Ishikawa (cell line): ENCODE measurements around the gene PLXNA4.

Experiments used
- CEBPB ChIP-seq: IDR thresholded peaks from 2 replicates; pipeline ENCODE4 v1.6.1; 2012
- CREB1 ChIP-seq: IDR thresholded peaks from 2 replicates; pipeline ENCODE4 v1.6.1; 2012; ENCODE audit warnings: low read depth
- EGR1 ChIP-seq: IDR thresholded peaks from 2 replicates; pipeline ENCODE4 v1.6.1; 2012
- EP300 ChIP-seq: IDR thresholded peaks from 2 replicates; pipeline ENCODE4 v1.6.1; 2012; ENCODE audit warnings: borderline replicate concordance
- FOXM1 ChIP-seq: IDR thresholded peaks from 2 replicates; pipeline ENCODE4 v1.6.1; 2012; ENCODE audit warnings: low read depth, borderline replicate concordance
- NFIC ChIP-seq: IDR thresholded peaks from 2 replicates; pipeline ENCODE4 v1.6.1; 2012
- RAD21 ChIP-seq: IDR thresholded peaks from 2 replicates; pipeline ENCODE4 v1.6.1; 2012; ENCODE audit warnings: low read depth
- TAF1 ChIP-seq: IDR thresholded peaks from 2 replicates; pipeline ENCODE4 v1.6.1; 2012; ENCODE audit warnings: low read depth, mild to moderate bottlenecking
- TCF12 ChIP-seq: IDR thresholded peaks from 2 replicates; pipeline ENCODE4 v1.6.1; 2012; ENCODE audit warnings: low read depth
- TEAD4 ChIP-seq: IDR thresholded peaks from 2 replicates; pipeline ENCODE4 v1.6.1; 2012
- YY1 ChIP-seq: IDR thresholded peaks from 2 replicates; pipeline ENCODE4 v1.6.1; 2012; ENCODE audit warnings: low read depth
- ZBTB7A ChIP-seq: IDR thresholded peaks from 2 replicates; pipeline ENCODE4 v1.6.1; 2012; ENCODE audit warnings: low read depth
- TF ChIP-seq, protein P1 (sequence below): IDR thresholded peaks from 2 replicates; pipeline ENCODE4 v1.6.1; 2012; ENCODE audit warnings: low read depth, mild to moderate bottlenecking
- TF ChIP-seq, protein P2 (sequence below): IDR thresholded peaks from 2 replicates; pipeline ENCODE4 v1.6.1; 2012
- TF ChIP-seq, protein P3 (sequence below): IDR thresholded peaks from 2 replicates; pipeline ENCODE4 v1.6.1; 2012

PLXNA4 gene

DNA sequence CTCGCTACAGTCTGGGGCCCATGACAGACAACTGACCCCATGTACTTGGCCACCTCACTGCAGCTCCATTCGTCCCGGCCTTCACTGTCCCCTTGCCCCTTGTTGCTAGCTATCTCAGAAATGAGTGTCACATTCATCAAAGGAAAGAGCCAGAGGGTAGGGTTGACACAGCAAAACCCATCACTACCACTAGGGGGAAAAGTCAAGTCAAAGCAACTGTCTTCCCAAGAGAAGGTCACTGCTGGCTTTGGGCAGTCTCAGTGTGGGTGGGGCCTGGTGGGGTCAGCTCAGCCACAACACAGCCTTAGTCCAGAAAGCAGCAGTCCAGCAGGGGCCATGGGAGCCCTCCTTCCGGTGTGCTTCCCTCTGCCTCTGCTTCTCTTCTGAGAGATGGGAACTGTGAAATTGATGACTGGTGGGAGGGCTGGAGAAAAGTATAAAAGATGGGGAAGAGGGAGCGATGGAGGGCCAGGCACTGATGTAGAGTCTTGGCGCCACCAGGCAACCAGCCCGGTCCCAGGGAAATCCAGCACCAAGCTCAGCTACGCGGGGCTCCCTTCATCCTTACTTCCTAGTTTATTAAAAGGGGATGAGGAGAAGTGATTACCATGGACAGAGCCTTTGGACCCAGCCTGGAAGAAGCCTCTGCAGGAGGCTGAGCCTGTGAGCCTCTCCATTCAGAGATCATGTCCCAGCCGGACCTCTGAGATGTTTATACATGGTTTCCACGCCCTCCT, 58.0 kb downstream of the PLXNA4 start:
- TF ChIP-seq TCF12 = no peak
- TF ChIP-seq, protein P1, sequence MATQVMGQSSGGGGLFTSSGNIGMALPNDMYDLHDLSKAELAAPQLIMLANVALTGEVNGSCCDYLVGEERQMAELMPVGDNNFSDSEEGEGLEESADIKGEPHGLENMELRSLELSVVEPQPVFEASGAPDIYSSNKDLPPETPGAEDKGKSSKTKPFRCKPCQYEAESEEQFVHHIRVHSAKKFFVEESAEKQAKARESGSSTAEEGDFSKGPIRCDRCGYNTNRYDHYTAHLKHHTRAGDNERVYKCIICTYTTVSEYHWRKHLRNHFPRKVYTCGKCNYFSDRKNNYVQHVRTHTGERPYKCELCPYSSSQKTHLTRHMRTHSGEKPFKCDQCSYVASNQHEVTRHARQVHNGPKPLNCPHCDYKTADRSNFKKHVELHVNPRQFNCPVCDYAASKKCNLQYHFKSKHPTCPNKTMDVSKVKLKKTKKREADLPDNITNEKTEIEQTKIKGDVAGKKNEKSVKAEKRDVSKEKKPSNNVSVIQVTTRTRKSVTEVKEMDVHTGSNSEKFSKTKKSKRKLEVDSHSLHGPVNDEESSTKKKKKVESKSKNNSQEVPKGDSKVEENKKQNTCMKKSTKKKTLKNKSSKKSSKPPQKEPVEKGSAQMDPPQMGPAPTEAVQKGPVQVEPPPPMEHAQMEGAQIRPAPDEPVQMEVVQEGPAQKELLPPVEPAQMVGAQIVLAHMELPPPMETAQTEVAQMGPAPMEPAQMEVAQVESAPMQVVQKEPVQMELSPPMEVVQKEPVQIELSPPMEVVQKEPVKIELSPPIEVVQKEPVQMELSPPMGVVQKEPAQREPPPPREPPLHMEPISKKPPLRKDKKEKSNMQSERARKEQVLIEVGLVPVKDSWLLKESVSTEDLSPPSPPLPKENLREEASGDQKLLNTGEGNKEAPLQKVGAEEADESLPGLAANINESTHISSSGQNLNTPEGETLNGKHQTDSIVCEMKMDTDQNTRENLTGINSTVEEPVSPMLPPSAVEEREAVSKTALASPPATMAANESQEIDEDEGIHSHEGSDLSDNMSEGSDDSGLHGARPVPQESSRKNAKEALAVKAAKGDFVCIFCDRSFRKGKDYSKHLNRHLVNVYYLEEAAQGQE = peak; percentile 71

DNA sequence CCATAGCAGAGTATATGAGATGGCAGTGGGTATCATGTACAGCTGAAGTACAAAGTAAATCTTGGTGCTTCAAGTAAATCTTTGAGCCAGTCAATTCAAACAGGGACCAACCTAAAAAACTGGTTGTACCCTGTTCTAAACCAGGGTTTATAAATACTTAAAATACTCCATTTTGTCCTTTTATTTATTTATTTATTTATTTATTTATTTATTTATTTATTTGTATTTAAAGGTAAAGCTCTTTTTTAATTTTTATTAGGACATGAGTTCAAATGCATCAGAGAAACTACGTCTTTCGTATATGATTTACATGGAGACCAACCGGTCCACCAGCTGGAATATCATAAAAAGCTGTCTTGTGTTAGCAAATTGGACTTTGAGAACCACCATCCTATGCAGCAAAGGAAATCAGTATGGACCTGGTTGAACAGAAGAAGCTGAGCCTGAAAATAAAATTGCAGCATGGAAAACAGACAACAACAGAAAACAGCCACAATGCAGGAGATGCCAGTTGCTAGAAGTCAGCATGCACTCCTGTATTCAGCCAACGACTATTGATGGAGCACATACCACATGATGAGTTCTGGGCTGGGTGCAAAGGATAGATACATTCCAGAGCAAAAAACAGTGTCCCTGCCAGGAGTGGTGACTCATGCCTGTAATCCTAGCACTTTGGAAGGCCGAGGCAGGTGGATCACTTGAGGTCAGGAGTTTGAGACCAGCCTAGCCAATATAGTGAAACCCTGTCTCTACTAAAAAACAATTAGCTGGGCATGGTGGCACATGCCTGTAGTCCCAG, 60.0 kb downstream of the PLXNA4 start:
- TF ChIP-seq TAF1 (no peak), RAD21 (no peak), CEBPB (no peak), TCF12 (no peak), NFIC (no peak)
- TF ChIP-seq, protein P1 = no peak

DNA sequence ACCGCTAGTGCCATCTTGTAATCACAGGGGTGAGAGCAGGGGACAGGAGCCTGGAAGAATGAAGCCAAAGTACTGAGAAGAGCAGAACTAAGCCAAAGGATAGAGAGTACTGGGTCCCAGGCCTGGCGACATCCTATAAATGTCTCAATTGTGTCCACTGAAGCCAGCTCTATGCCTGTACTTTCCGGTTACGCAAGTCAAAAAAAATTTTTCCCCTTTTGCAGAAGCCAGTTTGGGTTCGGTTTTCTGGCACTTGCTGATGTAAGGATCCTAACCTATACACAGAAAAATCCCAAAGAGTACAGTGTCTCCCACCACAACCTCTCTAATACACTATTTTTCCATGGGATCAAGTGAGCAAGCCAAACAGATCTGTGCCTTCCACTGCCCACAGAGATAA, 61.1 kb downstream of the PLXNA4 start:
- TF ChIP-seq EP300 = no peak
- TF ChIP-seq, protein P1 = no peak
- no peak for TF ChIP-seq TCF12
- no peak for TF ChIP-seq YY1
- no peak for TF ChIP-seq RAD21
- no peak for TF ChIP-seq NFIC
- TF ChIP-seq, protein P2, sequence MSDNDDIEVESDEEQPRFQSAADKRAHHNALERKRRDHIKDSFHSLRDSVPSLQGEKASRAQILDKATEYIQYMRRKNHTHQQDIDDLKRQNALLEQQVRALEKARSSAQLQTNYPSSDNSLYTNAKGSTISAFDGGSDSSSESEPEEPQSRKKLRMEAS = no peak
- TF ChIP-seq ZBTB7A = no peak
- no peak for TF ChIP-seq TAF1
- TF ChIP-seq TEAD4 = no peak
- no peak for TF ChIP-seq CREB1
- no peak for TF ChIP-seq FOXM1

DNA sequence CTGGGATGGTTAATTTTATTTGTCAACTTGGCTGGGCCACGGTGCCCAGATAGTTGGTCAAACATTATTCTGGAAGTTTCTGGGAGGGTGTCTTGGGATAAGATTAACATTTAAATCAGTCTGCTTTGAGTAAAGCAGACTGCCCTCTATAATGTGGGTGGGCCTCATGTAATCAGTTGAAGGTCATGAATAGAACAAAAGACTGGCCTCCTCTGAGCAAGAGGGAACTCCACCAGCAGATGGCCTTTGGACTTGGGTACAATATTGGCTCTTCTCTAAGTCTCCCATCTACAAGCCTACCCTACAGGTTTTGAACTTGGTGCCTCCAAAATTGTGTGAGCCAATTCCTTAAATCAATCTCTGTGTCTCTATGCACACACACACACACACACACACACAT, 61.8 kb downstream of the PLXNA4 start:
- TF ChIP-seq ZBTB7A = no peak
- TF ChIP-seq TAF1 = no peak
- TF ChIP-seq TCF12 = no peak
- TF ChIP-seq NFIC = no peak
- no peak for TF ChIP-seq CEBPB
- TF ChIP-seq EGR1 = no peak
- TF ChIP-seq CREB1 = no peak
- TF ChIP-seq FOXM1 = no peak
- TF ChIP-seq, protein P3, sequence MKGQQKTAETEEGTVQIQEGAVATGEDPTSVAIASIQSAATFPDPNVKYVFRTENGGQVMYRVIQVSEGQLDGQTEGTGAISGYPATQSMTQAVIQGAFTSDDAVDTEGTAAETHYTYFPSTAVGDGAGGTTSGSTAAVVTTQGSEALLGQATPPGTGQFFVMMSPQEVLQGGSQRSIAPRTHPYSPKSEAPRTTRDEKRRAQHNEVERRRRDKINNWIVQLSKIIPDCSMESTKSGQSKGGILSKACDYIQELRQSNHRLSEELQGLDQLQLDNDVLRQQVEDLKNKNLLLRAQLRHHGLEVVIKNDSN = no peak
- no peak for TF ChIP-seq RAD21
- no peak for TF ChIP-seq YY1

DNA sequence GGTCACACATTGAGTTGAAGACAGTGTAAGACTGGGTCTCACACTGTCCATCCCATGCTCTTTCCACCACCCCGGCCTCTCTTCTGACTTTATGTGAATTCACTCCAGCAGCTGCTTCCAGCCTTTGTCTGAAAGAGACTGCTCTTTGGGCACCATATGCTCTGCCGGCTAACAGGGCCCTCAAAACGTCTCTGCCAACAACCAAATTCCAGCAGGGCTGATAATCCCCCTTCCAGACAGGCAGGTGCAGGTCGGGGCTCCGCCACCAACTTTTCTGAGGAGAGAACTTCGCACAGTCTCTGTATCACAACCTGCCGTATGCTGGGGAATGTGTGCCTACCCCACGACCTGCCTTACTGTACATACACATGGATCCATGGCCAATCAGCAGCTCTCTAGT, 64.3 kb downstream of the PLXNA4 start:
- TF ChIP-seq EP300 (no peak), ZBTB7A (no peak), TAF1 (no peak), CREB1 (no peak), TEAD4 (no peak), FOXM1 (no peak), NFIC (no peak), CEBPB (no peak), YY1 (no peak), TCF12 (no peak), EGR1 (no peak), RAD21 (no peak)
- TF ChIP-seq, protein P1 = no peak
- TF ChIP-seq, protein P2 = no peak
- TF ChIP-seq, protein P3 = no peak
